GM12891 (cell line): ENCODE data around the gene CYFIP1.

ENCODE experiments used
- PAX5 ChIP-seq: IDR thresholded peaks from 2 replicates; pipeline ENCODE4 v1.6.1; 2011; ENCODE audit warnings: low read length, moderate library complexity, mild to moderate bottlenecking; ENCODE audit not compliant: insufficient read depth, severe bottlenecking
- POLR2AphosphoS5 ChIP-seq: IDR thresholded peaks from 2 replicates; pipeline ENCODE4 v1.6.1; 2011; ENCODE audit warnings: low read depth, low read length, control low read depth

GRCh38 chr15:22873841-22874240 is 106.3 kb downstream of the CYFIP1 start:
- TF ChIP-seq POLR2AphosphoS5 = no peak
- TF ChIP-seq PAX5 = no peak
